Tibial nerve (tissue), 3 donors: ENCODE measurements around the gene RPTOR.

ENCODE experiments used
- CTCF ChIP-seq, 5 experiments: fragments of 200-600 bp in 3 of 5; fragments of 450-650 bp in 2 of 5; sonication (generic) in 3 of 5; IDR thresholded peaks; one replicate each; pipeline ENCODE4 v1.5.1; 2016 to 2019; ENCODE audit warnings: antibody characterized with exemption in 5 of 5, mild to moderate bottlenecking in 3 of 5, moderate library complexity in 2 of 5
- POLR2A ChIP-seq, 2 donors: fragments of 450-650 bp; IDR thresholded peaks; one replicate each; pipeline ENCODE4 v1.6.1; 2017; ENCODE audit warnings: antibody characterized with exemption in 2 of 2, mild to moderate bottlenecking in 2 of 2, moderate library complexity in 2 of 2

GRCh38 chr17:80871341-80871740, 326.7 kb downstream of the RPTOR start:
- no peak for TF ChIP-seq POLR2A (IDR thresholded peaks at IDR 0.05)
- TF ChIP-seq CTCF (IDR thresholded peaks at IDR 0.05) = no peak
